GM21381 (cell line): ENCODE measurements around the gene INAVA.

ENCODE experiments used
- ATAC-seq: cut with Tn5 transposase; IDR thresholded peaks from one replicate; pipeline ENCODE4 v1.9.1; 2021; ENCODE audit warnings: mild to moderate bottlenecking, moderate library complexity; ENCODE audit not compliant: unreplicated experiment

Gene INAVA

GRCh38 chr1:200894712-200895442, at the start of gene INAVA:
INAVA (plus strand) TSS chr1:200894900; CDS start chr1:200898401, 3,501 bp downstream.
- ATAC-seq, result no peak

GRCh38 chr1:200845360-200845759, 49.3 kb upstream of the INAVA start:
- no peak for ATAC-seq

DNA sequence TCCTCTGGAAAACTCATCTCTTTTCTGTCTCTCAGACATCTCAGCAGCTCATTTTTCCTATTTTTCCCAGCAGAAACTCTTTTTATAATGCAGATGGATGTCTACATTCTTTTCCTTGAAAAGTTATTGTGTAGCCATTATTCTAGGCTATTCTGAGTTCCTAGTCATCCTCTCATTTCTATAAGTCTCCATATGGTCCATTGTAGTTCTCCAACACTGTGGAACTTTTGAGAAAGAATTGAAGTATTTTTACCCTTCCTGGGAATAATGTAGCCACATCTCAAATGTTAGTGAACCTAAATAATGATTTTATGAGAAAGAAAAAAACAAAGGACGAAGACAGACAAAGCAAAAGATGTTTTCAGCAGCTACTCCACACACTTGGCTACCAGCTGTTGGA, 48.3 kb upstream of the INAVA start:
- ATAC-seq, result no peak

GRCh38 chr1:200849430-200849829, 45.3 kb upstream of the INAVA start:
- no peak for ATAC-seq

- no peak for ATAC-seq
Observed at GRCh38 chr1:200850554-200850953, 44.1 kb upstream of the INAVA start.

GRCh38 chr1:200856716-200857357, 37.9 kb upstream of the INAVA start:
- ATAC-seq, result no peak

GRCh38 chr1:200857804-200858203, 36.9 kb upstream of the INAVA start:
- ATAC-seq, result no peak

DNA sequence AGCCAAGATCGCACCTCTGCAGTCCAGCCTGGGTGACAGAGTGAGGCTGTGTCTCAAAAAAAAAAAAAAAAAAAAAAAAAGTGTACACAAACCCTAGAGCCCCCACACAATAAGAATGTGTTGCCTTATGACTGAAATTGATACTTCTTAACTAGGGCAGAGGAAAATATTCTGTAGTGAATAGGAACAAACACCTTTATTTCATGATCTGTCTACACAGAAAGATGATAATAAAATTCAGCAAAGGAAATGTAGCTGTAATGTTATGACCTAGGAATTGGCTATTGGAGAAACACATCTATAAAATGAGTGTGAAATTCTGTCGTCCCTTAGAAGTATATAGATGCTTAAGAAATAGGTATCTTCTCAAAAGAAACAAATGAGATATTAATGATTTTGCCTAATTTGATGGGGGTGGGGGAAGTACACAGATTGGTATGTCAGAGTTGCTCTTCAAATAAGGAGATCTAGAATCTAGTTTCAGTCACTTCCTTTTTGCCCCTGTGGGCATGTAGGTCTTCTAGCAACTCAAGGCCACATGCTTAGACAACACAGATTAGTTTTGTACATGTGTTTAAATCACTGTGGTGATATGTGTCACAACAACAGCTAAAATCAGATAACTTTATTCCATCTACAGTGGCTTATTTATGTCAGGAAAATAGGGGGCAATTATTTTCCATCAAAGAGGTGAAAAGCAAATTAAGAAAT, 32.6 kb upstream of the INAVA start:
- no peak for ATAC-seq

DNA sequence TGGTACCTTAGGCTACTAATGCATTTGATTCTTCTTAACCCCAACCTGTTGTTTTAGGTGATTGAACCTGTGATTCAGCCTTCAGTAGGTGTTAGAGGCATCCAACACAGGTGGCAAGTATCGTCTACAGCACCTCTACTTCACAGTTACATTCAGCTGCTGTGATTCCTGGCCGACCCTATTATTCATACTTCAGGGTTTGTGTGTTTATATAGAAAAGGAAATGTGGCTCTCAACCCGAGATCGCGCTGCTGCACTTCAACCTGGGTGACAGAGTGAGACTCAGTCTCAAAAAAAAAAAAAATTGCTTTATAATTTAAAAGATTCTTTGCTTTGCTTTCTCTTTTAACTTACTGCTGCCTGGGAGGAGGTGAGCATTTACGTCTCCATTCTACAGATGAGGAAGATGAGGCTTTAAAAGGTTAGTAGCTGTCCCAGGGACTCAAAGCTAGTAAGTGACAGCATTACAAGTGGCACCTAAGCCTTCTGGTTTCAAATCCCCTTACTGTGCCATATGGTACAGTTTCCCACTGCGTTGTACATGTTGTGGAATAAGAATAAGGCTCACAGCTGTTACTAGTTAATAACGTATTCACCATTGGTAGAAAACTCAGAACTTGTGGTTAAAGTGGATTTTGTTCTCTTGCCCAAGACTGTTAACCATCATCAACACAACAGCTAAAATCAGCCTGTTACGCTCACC, 31.8 kb upstream of the INAVA start:
- no peak for ATAC-seq

DNA sequence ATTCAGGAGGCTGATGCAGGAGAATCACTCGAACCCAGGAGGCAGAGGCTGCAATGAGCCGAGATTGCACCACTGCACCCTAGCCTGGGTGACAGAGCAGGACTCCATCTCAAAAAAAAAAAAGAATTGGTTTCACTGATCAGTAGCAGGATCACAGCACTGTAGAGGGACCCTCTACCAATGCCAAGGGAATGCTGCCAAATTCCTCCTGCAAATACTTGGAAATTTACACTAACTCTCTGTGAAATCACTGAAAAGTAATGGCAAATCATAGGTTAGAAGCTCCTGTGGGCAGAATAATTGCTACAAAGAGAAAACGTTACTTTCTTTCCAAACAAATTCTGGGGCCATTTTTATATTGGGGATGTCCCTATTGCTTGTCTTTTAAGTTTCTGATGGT, 28.6 kb upstream of the INAVA start:
- no peak for ATAC-seq

- ATAC-seq, result peak; percentile 78
Observed at GRCh38 chr1:200866521-200866920, 28.2 kb upstream of the INAVA start.

DNA sequence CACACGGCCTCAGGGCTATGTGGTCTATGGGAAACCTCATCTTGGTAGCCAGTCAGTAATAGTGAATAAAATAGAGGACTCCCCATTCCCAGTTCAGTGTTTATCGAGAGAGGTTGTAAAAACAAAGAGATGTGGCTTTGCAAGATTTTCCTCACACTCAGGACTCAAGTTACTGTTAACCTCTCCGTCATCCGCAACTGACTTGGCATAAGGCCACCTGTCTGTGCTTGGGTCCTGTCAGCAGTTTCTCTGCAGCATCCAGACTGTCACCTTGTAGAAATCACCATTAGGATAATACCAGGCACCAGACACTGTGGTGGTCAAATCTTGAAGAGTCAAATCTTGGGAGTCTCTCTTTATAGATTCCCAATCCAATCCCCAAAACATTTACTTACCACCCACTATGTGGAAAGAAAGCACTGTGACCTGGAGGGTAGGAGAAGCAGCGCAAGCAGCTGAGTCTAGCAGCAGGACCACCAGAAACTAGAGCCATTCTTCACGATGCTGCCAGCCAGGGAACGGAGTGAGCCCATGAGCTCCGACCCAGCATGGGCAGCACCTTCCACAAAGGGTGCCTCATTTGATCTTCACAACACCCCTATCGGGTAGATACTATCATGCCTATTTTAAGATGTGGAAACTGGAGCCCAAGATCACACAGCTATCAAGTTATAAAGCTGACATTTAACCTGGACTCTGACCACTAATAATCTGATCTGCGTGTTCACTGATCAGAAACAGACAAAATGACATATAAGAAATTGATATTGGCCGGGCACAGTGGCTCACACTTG, 27.5 kb upstream of the INAVA start:
- ATAC-seq, result peak; percentile 1

DNA sequence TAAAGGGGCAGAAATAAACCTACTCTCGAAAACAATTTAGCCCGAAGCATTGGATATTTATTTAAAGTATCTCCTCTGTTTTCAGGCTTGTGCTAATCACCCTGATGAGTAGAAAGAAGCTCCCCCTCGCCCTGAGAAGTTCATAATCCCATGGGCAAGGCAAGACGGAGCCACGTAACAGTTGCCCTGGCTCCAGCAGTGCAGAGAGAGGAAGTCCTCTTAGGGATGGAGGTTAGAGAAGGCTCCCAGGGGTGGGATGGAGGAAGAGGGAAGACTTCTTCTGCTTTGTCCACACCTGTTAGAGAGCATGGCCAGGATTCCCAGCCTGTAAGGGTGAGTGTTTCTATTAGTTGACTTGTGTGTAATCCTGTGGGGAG, 25.3 kb upstream of the INAVA start:
- no peak for ATAC-seq

DNA sequence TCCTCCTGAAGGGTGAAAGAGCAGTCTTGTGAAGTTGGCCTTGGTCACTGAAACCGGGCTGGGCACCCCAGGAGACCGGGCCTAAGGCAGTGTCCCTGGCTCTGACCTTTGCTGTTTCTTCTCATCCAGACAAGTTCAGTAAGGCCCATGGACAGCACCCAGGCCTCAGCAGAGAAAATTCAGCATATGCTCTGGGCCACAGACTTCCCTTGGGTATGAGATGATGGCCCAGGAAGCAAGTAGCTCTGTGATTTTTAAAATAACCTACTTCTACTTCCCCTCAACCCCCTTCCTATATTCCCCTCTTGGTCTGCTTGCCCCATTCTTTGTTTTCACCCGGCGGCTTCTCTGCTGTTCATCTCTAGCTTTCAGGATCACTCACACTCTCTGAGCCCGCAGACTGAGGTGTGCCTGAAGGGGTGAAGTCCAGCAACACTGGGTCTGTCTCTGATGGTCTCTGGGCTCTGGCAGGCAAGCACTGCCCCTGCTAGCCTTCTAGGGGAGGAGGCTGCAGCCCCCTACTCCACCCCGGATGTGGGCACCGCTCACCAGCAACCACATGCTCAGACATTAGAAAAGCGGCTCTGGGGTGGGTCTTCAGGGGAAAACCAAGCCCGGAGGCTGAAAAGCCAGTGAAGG, 24.8 kb upstream of the INAVA start:
- peak; percentile 47 for ATAC-seq

DNA sequence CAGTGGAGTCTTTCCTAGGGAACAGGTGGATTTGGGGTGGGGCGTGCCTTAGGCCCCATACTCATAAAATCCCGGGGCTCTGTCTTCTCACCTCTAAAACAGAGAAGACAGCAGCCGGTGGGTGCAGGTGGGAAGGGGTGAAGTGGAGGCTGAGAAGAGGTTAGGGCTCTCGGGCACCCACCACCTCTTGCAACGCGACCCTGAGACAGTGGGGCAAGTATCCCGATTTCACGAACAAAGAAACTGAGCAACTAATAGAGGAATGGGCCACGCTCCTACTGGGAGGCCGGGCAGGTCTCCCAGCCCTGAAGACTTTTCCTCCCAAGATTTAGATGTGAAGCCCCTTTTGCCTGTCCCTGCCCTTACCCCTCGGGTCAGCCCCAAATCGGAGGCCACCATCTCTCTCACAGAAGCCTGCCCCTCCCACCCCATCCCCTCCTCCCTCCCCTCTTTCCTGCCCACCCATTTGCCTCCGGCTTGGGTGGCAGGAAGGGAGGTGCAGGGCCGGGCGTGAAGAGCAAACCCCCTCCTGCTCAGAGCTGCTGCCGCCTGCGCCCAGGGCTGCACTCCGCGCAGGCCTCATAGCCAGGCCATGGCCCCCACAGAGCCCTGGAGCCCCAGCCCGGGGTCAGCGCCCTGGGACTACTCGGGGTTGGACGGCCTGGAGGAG, 22.1 kb upstream of the INAVA start, which contains the start of gene GPR25:
Gene GPR25 (plus strand): TSS at position 536 of the 670 bp plus-strand sequence. CDS start 57 bp downstream, at position 593.
- ATAC-seq, result no peak

DNA sequence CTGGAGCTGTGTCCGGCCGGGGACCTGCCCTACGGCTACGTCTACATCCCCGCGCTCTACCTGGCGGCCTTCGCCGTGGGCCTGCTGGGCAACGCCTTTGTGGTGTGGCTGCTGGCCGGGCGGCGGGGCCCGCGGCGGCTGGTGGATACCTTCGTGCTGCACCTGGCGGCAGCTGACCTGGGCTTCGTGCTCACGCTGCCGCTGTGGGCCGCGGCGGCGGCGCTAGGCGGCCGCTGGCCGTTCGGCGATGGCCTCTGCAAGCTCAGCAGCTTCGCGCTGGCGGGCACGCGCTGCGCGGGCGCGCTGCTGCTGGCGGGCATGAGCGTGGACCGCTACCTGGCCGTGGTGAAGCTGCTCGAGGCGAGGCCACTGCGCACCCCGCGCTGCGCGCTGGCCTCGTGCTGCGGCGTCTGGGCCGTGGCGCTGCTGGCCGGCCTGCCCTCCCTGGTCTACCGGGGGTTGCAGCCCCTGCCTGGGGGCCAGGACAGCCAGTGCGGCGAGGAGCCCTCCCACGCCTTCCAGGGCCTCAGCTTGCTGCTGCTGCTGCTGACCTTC, 21.5 kb upstream of the INAVA start:
- no peak for ATAC-seq

- no peak for ATAC-seq
Observed at GRCh38 chr1:200873671-200874397, 20.9 kb upstream of the INAVA start.

- no peak for ATAC-seq
Observed at GRCh38 chr1:200874694-200875093, 20.0 kb upstream of the INAVA start.
